Fibroblast of pulmonary artery (primary cell): ENCODE measurements around the gene GJA3.

ENCODE experiments used
- DNase-seq: peaks from one replicate; pipeline ENCODE4 v3.0.0-alpha.2; 2010; ENCODE audit warnings: low read depth
- H3K4me3 ChIP-seq: replicated peaks from 2 replicates; pipeline ENCODE4 v1.5.1; 2011; ENCODE audit warnings: low read depth, mild to moderate bottlenecking, control low read depth, low read length, moderate library complexity
- CTCF ChIP-seq: IDR thresholded peaks from 2 replicates; pipeline ENCODE4 v1.5.1; 2011; ENCODE audit warnings: mild to moderate bottlenecking, control low read depth, low read length, inconsistent platforms; ENCODE audit errors: missing control alignments

Gene GJA3

GRCh38 chr13:20173116-20173746 lies 12.4 kb upstream of the GJA3 start:
- no peak for DNase-seq
- H3K4me3 ChIP-seq: no peak overlapping the region
- TF ChIP-seq CTCF: no peak

- no peak overlapping the region for H3K4me3 ChIP-seq
- no peak for DNase-seq
- TF ChIP-seq CTCF: no peak
Measured at GRCh38 chr13:20171364-20171763, 10.5 kb upstream of the GJA3 start.

GRCh38 chr13:20170921-20171320 lies 10.1 kb upstream of the GJA3 start:
- no peak for TF ChIP-seq CTCF
- DNase-seq: no peak

GRCh38 chr13:20168396-20168795 lies 7.5 kb upstream of the GJA3 start:
- H3K4me3 ChIP-seq: no peak overlapping the region
- no peak for TF ChIP-seq CTCF
- no peak for DNase-seq

More at GRCh38 chr13:20170921-20171320, 10.1 kb upstream of the GJA3 start:
- no peak overlapping the region for H3K4me3 ChIP-seq

- no peak for DNase-seq
- no peak overlapping the region for H3K4me3 ChIP-seq
- no peak for TF ChIP-seq CTCF
Measured at GRCh38 chr13:20165417-20166257, 4.8 kb upstream of the GJA3 start.

- H3K4me3 ChIP-seq: no peak overlapping the region
- DNase-seq: no peak
- no peak for TF ChIP-seq CTCF
Measured at GRCh38 chr13:20161951-20162300, 1.1 kb upstream of the GJA3 start.
